ENCODE results near the gene ASTN2.

GRCh38 chr9:116990592-116990991 lies 424.3 kb downstream of the ASTN2 start:
- TF ChIP-seq, protein P1, sequence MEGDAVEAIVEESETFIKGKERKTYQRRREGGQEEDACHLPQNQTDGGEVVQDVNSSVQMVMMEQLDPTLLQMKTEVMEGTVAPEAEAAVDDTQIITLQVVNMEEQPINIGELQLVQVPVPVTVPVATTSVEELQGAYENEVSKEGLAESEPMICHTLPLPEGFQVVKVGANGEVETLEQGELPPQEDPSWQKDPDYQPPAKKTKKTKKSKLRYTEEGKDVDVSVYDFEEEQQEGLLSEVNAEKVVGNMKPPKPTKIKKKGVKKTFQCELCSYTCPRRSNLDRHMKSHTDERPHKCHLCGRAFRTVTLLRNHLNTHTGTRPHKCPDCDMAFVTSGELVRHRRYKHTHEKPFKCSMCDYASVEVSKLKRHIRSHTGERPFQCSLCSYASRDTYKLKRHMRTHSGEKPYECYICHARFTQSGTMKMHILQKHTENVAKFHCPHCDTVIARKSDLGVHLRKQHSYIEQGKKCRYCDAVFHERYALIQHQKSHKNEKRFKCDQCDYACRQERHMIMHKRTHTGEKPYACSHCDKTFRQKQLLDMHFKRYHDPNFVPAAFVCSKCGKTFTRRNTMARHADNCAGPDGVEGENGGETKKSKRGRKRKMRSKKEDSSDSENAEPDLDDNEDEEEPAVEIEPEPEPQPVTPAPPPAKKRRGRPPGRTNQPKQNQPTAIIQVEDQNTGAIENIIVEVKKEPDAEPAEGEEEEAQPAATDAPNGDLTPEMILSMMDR (IDR thresholded peaks at IDR 0.05; ENCODE audit: low read depth, low read length), result no peak
- TF ChIP-seq POLR2A (IDR thresholded peaks at IDR 0.05; ENCODE audit: extremely low read depth, insufficient read length) (no peak), MAX (IDR thresholded peaks at IDR 0.05; ENCODE audit: low read depth, low read length) (no peak), MYC (IDR thresholded peaks at IDR 0.05; ENCODE audit: low read depth, low read length) (no peak)
